NCI-H226 (cell line): Measurements from ENCODE around the gene MBNL1.

Experiments used
- DNase-seq: peaks from one replicate; pipeline ENCODE4 v3.0.0-alpha.2; 2015

MBNL1 gene, protein sequence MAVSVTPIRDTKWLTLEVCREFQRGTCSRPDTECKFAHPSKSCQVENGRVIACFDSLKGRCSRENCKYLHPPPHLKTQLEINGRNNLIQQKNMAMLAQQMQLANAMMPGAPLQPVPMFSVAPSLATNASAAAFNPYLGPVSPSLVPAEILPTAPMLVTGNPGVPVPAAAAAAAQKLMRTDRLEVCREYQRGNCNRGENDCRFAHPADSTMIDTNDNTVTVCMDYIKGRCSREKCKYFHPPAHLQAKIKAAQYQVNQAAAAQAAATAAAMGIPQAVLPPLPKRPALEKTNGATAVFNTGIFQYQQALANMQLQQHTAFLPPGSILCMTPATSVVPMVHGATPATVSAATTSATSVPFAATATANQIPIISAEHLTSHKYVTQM

DNA sequence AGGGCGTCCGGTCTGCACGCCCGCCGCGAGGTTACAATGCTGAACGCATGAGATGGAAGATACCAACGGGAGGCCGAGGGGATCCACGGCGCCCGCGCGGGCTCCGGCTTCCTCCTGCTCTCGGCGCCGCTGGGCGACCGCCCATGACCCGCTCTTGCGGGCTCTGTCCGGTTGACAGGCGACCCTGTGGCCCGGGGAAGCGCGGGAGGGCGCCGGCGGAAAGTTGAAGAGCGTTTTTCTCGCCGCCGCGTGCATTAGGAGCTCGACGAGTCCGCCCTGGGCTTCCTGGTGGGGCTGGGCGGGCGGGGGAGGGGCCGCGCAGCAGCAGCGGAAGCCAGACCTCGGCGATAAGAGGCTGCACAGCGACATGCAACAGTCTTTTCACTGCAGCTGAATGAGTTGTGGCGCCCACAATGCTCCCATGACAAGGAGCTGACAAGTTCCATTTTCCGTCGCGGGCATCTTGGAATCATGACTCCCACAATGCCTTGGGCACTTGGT lies at the start of gene MBNL1:
Gene MBNL1, plus strand, starts transcription at position 375 of the 501 bp plus-strand sequence. CDS start 31,265 bp downstream, outside the sequence.
- DNase-seq = peak; percentile 48

DNA sequence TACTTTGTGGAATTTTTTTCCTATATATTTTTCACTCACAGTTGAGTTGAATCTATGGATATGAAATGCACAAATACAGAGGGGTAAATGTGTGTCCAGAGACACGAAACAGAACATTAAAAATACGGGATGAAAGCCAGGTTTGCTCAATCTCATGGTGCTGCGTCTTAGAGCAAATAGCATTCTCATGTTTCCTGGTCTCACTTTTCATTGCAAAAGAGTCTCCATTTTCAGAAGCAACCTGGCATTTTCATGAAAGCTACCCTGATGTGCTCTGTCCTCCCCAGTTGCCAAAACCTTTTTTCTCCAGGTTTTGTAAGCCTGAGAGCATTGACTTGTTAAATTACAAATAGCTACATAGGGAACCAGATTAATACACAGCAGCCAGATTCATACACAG lies 49.5 kb upstream of the MBNL1 start:
- no peak for DNase-seq

DNA sequence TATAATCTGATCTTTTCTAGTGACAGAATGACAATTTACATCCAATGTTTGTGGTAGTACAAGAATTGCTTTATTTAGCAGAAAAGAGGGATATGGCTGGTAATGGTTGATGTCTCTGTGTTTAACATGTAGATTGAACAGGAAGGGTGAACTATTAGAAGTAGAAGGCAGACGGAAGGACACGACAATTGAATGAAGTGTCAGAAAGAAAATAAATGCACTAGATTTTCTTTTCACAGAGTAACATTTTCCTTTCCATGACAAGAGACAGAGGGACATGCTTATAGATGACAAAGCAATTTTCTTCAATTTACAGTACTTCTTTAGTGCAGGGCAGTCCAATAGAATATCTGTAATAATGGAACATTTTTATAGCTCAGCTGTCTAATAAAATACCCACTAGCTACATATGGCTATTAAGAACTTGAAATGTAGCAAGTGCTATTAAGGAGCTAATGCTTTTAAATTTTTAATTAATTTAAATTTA lies 48.9 kb upstream of the MBNL1 start:
- DNase-seq = no peak

DNA sequence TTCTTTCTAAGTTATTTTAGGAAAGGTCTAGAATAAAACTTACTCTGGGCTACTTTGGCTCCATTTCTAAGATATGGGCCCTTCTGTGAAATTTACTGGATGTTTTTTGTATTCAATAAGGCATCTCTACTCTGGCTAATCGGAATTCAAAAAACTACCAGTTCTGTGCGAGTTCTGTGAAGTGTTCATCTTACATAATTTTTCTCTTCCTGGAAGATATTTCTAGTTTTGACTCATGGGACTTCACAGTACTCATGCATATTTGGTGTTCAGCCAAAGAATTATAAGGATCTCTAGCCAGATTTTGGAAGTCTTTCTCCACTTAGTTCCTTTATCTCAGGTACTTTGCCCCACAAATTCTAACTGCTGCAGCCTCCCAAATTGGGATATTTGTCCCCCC lies 46.4 kb upstream of the MBNL1 start:
- DNase-seq = peak; percentile 61

DNA sequence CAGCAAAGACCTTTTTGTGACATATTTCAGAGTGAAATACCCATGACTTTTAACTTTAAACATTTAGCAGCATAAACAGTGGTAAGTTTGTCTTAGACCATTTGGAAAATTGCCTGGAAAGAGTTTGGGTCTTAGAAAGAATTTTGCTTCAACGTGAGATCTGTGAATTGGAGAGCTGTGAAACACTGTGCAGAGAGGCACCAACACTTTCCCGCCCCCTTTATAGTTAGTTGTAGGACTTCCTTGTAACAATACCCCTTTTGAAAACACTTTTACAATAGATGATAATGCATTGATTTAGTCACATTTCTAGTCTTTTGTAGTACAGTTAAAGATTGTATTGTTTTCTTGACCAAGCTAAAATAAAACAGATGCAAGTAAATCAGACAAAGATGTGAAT lies 43.5 kb upstream of the MBNL1 start:
- DNase-seq = no peak

DNA sequence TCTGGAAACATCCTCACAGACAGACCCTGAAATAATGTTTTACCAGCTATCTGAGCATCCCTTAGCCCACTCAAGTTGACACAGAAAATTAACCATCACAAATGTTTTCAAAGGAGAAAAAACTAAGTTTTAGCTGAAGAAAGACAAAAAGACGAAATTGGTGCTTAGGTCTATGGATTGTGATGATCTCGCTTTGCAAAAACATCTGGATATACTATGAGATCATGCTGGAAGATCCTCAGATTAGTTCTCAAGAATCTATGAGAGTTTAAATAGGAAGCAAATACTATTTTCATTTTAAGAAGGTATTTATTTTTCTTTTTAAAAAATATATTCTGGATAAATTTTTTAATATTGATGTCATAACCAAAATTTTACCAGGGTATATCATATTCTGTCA lies 42.6 kb upstream of the MBNL1 start:
- no peak for DNase-seq

DNA sequence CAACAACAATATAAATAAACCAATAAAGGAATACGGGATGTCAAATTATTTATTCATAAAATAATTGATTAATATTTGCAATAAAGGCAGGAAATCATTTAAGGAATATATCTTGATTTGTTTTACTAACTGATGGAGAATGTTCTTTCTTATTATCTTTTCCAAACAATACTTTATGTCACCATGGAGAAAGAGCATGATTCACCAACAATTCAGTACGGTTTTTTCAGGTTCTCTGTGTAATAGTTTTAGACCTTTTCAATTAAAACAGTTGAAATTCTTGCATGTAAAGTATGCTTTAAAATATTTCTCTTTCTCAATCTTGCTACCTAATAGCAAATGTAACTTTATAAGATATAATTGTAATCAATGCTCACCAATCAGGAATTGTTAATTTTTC lies 41.7 kb upstream of the MBNL1 start:
- no peak for DNase-seq

DNA sequence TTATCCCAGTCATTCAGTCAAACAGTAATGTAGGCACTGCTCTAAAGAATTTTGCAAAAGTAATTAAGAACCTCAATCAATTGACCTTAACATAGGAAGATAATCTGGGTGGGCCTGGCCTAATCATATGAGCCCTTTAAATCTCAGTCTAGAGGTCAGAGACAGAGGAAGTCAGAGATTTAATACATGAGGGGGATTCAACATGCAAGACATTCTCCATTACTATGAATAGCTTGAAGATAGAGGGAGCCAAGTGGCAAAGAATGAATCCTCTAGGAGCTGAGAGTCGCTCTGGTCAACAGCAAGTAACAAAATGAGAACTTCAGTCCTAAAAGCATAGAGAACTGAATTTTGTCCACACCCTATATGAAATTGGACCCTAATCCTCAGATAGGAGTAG lies 39.0 kb upstream of the MBNL1 start:
- no peak for DNase-seq

DNA sequence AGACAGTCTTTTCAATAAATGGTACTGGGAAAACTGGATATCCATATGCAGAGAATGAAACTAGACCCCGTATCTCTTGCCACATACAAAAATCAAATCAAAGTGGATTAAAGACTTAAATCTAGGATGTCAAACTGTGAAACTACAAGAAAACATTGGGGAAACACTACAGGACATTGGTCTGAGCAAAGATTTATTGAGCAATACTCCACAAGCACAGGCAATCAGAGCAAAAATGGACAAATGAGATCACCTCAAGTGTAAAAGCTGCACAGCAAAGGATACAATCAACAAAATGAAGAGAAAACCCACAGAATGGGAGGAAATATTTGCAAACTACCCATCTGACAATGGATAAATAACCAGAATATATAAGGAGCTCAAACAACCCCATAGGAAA lies 38.4 kb upstream of the MBNL1 start:
- DNase-seq = no peak

DNA sequence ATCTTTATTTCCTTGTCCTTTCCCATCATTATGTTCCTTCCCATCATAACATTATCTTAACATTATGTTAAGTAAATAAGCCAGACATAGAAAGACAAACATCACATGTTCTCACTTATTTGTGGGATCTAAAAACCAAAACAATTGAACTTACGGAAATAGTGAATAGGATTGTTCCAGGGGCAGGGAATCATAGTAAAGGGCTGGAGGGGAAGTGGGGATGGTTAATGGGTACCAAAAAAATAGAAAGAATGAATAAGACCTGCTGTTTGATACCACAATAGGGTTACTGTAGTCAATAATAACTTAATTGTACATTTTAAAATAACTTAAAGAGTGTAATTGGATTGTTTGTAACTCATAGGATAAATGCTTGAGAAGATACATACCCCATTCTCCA lies 36.7 kb upstream of the MBNL1 start:
- DNase-seq = no peak

DNA sequence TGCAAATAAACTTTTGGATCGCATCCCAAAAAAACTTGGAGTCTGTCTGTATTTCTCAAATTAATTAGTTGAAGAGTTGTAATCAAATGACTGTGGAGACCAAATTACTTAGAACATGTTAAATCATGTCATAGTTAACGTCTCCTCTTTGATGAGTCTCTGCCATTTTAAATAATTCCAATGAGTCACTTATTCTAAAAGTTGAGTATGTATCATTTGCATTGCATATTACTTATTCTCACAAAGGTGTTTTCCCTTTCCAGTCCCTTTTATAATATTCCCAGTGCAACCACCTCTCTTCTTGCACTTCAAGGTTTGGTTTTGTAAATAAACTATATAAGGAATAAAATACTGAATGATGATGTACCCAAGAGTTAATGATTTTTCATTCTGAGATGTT lies 36.0 kb upstream of the MBNL1 start:
- no peak for DNase-seq

DNA sequence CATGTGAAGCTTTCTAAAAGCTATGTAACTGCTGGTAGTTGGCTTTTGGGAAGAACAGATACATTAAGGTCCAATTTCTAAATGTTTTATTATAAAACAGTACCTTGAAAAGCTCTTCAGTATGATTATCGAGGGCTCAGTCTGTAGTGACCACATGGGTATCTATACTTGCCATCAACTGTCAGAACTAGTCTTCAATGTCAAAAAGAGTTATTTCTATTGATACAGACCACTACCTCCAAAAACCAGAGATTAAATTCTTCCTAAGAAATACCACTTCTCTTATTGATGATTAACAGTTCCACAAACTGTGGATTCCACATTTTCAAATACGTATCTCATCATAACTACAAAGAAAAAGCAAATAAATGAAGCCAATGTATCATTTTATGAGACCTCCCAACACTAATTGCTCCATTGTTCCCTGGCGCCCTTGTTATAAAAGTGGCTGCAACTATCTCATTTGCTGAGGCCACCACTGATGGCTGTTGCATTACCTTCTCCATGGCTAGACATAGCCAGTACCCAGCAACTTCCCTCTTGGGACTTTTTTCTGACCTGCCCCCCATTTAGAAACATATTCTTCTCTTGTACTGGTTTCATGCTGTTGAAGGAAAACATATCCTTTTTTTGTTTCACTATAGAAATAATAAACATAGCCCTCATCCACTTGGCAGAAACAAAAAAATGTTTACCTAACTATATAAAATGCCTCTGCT lies 33.9 kb upstream of the MBNL1 start:
- DNase-seq = no peak

DNA sequence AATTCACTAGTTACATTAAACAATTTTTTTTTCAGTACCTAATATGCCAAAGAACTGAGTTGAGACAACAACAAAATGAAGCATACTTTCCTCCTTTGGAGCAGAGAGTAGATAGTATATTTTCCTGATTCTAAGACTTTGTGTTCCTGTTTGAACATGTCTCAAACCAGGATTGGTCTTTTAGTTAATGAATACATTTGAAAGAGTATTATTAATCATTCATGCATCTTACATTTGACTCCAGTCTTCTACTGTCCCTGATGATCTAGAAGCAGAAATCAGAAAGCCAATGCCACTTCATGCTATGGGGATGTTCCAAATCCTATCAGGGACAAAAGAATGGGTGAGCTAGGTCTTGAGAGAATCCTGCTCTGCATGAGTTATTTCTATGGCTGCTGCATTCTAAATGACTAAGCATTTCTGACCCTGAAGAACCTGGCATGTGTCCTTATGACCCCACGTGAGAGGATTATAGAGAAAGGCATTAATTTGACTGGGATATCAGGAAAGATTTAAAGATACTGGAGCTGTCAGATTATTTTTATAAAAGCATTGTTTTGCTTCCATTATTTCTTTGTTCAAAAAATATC lies 32.9 kb upstream of the MBNL1 start:
- peak; percentile 45 for DNase-seq

DNA sequence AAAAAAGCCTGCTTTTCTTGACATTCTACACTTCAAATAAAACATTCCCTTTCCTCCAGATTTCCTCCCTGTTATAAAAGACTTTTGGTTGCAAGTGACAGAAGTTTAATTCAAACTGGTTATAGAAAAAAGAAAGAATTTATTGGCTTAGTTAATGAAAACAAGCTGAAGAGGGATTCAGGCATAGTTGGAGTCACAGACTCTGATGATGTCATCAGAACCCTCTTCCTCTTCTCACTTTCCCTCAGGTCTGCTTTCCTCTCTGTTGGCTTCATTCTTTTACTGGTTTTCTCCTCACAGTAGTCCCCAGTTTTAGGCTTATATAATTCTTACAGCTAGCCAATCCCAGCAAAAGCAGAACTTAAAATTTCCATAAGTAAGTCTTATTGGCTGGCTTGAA lies 32.0 kb upstream of the MBNL1 start:
- no peak for DNase-seq

DNA sequence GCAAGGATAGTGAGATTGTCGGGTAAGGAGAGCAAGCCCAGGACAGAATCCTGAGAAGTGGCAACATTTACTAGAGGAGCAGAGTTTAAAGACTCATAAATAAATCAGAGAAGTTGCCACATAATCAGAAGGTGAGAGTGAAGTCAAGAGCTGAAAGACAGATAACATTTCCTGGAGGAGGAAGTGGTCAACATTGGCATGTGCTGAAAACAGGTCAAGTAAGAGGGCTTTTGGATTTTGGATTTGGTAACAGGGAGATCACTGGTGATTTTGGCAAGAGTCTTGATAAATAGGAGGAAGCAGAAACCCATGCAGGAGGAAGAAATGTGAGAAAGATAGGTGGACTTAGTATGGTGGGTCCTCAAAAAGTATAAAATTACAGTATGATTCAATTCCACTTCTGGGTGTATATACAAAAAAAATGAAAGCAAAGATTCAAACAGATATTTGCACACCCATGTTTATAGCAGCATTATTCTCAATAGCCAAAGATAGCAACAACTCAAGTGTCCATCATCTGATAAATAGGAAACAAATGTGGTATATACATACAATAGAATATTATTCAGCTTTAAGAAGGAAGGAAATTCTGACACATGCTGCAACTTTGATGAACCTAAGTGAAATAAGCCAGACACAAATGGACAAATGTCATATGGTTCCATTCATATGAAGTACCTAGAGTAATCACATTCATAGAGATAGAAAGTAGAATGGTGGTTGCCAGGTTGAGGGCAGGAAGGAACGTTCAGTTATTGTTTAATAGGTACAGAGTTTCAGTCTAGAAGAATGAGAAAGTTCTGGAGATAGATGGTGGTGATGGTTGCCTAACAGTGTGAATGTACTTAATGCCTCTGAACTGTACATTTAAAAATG lies 27.3 kb upstream of the MBNL1 start:
- DNase-seq = peak; percentile 86

DNA sequence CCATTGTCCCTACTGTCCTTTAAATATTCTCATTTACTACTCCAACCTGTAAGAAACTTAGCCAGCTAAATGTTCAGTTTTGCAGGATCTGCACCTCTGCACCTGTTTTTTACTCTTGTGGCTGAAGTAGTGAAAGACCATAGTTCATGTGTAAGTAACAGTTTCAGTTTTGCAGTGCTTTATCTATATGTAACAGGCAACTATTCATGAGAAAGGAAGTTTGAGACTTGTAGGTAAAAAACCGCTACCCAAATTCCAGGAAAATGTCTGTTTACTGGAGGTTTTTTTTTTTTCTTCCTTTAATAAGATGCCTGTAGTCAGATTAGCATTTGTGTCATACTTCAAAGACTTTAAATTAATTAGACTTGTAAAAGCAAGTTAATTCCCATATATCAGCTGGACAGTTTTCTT lies 25.4 kb upstream of the MBNL1 start:
- no peak for DNase-seq

DNA sequence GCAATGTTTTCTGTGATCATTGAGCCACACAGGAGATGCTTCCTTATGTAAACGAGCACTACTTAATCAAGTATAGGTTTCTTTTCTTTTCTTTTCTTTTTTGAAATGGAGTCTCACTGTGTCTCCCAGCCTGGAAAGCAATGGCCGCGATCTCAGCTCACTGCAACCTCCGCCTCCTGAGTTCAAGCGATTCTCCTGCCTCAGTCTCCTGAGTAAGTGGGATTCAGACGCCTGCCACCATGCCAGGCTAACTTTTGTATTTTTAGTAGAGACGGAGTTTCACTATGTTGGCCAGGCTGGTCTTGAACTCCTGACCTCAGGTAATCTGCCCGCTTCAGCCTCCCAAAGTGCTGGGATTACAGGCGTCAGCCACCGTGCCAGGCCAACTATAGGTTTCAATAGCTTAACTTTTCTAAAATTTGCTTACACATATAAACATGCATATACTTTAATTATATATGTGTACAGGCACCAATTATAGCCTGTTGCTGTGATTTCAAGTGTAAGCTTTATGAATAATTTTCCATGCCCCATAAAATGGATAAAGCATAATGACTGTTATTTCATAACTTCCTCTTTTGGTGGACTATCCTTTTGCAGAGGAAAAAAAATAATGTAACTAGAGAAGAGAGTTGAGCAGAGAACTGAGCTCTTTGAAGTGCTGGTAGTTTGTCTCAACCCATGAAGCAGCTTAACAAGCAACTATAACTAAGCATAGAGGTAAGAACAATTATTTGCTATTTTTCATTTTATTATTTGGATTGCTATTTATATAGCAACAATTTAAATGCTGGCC lies 24.8 kb upstream of the MBNL1 start:
- DNase-seq = no peak

DNA sequence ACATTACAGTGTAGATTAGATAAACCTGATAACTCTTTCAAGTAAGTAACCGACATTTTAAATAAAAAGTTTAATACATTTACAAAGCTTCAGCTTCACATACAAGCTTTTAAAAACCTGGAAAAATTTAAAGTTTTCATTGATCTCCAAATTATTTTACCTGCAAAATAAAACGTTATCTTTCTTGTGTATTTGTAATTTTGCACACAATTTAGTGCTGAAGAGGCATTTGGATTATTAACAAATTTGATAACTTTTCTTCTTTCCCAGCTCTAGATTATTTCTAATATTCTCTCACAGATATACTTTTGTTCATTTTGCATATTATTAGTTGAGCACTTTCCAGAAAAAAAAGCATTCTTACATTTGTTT lies 24.2 kb upstream of the MBNL1 start:
- DNase-seq = no peak

DNA sequence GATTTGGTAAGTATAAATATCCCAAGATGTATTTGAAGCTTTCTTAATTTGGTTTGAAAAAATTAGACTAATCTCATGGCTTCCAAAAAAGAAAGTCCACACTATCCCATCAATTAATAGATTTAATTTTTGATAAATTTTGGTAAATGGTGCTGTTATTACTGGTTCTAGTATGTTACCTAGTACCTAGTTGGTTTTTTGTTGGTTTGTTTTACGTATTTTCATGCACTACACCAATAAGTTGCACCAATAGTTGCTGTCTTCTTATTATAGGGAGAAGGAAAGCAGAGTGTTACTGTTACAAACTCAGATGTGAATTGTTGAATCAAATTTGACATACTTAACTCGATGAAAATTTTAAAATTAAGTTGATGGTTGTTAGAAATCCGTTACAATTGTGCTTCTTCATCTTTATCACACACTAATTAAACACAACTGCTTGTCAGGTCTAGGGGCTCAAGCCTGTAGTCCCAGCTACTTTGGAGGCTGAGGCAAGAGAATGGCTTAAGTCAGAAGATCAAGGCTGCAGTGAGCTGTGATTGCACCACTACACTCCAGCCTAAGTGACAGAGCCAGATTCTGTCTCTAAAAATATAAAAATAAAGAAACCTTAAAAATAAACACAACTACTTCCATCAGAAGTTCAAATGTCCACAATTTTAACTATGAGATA lies 23.1 kb upstream of the MBNL1 start:
- DNase-seq = no peak

DNA sequence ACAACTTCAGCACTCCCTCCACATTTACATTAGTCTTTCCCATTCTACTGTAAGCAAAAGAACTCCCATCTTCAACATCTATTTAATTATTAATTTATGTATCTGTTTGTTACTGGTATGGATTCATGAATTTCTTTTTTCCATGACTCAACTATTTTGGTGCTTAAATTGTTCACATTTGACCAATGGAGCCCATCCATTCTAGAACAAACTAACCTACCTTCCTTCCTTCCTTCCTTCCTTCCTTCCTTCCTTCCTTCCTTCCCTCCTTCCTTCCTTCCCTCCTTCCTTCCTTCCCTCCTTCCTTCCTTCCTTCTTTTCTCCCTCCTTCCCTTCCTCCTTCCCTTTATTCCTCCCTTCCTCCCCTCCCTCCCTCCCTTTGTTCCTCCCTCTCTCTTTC lies 16.8 kb upstream of the MBNL1 start:
- DNase-seq = no peak

DNA sequence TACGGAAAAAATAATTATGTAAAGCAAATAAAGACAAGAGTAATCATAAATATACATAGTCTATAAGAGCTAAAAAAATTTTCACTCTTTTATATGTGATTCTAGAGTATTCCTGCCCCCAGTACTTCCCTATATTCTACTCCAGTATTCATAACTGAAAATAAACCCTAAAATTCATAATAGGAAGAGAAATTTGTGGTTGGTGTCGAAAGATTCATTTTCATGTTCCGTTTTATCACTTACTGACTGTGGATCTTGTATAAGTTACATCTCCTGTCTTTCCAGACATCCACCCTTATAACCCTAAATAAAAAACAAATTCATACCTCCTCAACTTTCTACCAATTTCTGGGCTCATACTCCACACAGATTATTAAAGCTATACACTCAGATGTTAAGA lies 16.0 kb upstream of the MBNL1 start:
- DNase-seq = no peak
